Stimulated activated effector memory CD8-positive, alpha-beta T cell treated with anti-CD3 and anti-CD28 coated beads, Interleukin-12 subunit alpha, Interleukin-12 subunit beta, amount 100 ng/mL, for 72 hours (primary cell): ENCODE data around the gene TXNDC2.
A peak's percentile ranks its signal among the peaks of the same experiment; 100 is the strongest.

Source experiments
- ATAC-seq: fragments of 150-1000 bp; cut with Tn5 transposase; 2 replicates; pipeline ENCODE4 v1.10.0; 2021
- DNase-seq, 2 donors: peaks; one replicate each; pipeline ENCODE4 v3.0.0; 2021 to 2022; ENCODE audit warnings: low spot score in 2 of 2
- H3K27ac Mint-ChIP-seq: one replicate; pipeline ENCODE4 v1.8.0; 2022; ENCODE audit warnings: mild to moderate bottlenecking, mixed read lengths
- H3K36me3 Mint-ChIP-seq: one replicate; pipeline ENCODE4 v1.8.0; 2022; ENCODE audit warnings: mild to moderate bottlenecking, mixed read lengths
- H3K4me1 Mint-ChIP-seq: one replicate; pipeline ENCODE4 v1.8.0; 2022; ENCODE audit warnings: mixed read lengths
- H3K4me3 Mint-ChIP-seq: one replicate; pipeline ENCODE4 v1.8.0; 2022; ENCODE audit warnings: mild to moderate bottlenecking, mixed read lengths
- H3K9me3 Mint-ChIP-seq: one replicate; pipeline ENCODE4 v1.8.0; 2022; ENCODE audit warnings: mixed read lengths

TXNDC2 gene

GRCh38 chr18:9885170-9886004 lies at the start of gene TXNDC2:
Gene TXNDC2, plus strand, starts transcription at chr18:9885973. Its CDS starts 708 bp downstream, at chr18:9886681.
- H3K4me3 Mint-ChIP-seq: no peak within 1 kb of the TSS
- H3K4me1 Mint-ChIP-seq: peaks cover 4% of the 10 kb centered on the region
- no peaks in the 10 kb centered on the region for H3K9me3 Mint-ChIP-seq
- no peaks in the 10 kb centered on the region for H3K36me3 Mint-ChIP-seq
- peak; percentile 84 for ATAC-seq
- no peak for DNase-seq
- H3K27ac Mint-ChIP-seq: no peak within 1 kb of the TSS

GRCh38 chr18:9838144-9838877 lies 47.5 kb upstream of the TXNDC2 start:
- ATAC-seq: no peak
- Mint-ChIP-seq H3K9me3 (no peaks in the 10 kb centered on the region), H3K4me3 (no peak overlapping the region), H3K36me3 (no peaks in the 10 kb centered on the region), H3K4me1 (no peaks in the 10 kb centered on the region), H3K27ac (no peak overlapping the region)
- DNase-seq: no peak

- Mint-ChIP-seq H3K9me3 (no peaks in the 10 kb centered on the region), H3K4me3 (no peak overlapping the region), H3K4me1 (no peaks in the 10 kb centered on the region), H3K27ac (no peak overlapping the region), H3K36me3 (no peaks in the 10 kb centered on the region)
- no peak for DNase-seq
- no peak for ATAC-seq
These were observed 46.6 kb upstream of the TXNDC2 start for GRCh38 chr18:9839211-9839610.

GRCh38 chr18:9839853-9840252 lies 45.9 kb upstream of the TXNDC2 start:
- DNase-seq: no peak

GRCh38 chr18:9841752-9842151 lies 44.0 kb upstream of the TXNDC2 start:
- no peak for ATAC-seq
- Mint-ChIP-seq H3K27ac (no peak overlapping the region), H3K36me3 (no peaks in the 10 kb centered on the region), H3K4me3 (no peak overlapping the region), H3K9me3 (no peaks in the 10 kb centered on the region), H3K4me1 (no peaks in the 10 kb centered on the region)
- no peak for DNase-seq

More at GRCh38 chr18:9839853-9840252, 45.9 kb upstream of the TXNDC2 start:
- Mint-ChIP-seq H3K4me3 (no peak overlapping the region), H3K9me3 (no peaks in the 10 kb centered on the region), H3K36me3 (no peaks in the 10 kb centered on the region), H3K27ac (no peak overlapping the region), H3K4me1 (no peaks in the 10 kb centered on the region)
- ATAC-seq: no peak

GRCh38 chr18:9842448-9842847 lies 43.3 kb upstream of the TXNDC2 start:
- peak in 1 of 2 donors; percentile 22 for DNase-seq
- H3K4me1 Mint-ChIP-seq: no peaks in the 10 kb centered on the region
- H3K36me3 Mint-ChIP-seq: no peaks in the 10 kb centered on the region
- no peaks in the 10 kb centered on the region for H3K9me3 Mint-ChIP-seq
- no peak overlapping the region for H3K4me3 Mint-ChIP-seq
- ATAC-seq: no peak
- no peak overlapping the region for H3K27ac Mint-ChIP-seq

- no peak overlapping the region for H3K27ac Mint-ChIP-seq
- no peaks in the 10 kb centered on the region for H3K9me3 Mint-ChIP-seq
- no peaks in the 10 kb centered on the region for H3K4me1 Mint-ChIP-seq
- DNase-seq (no peak), ATAC-seq (no peak)
- no peak overlapping the region for H3K4me3 Mint-ChIP-seq
- H3K36me3 Mint-ChIP-seq: no peaks in the 10 kb centered on the region
These were observed 40.5 kb upstream of the TXNDC2 start for GRCh38 chr18:9845256-9845655.

- Mint-ChIP-seq H3K27ac (no peak overlapping the region), H3K4me1 (no peaks in the 10 kb centered on the region), H3K4me3 (no peak overlapping the region), H3K9me3 (no peaks in the 10 kb centered on the region), H3K36me3 (no peaks in the 10 kb centered on the region)
- DNase-seq: no peak
- ATAC-seq: no peak
These were observed 39.4 kb upstream of the TXNDC2 start for GRCh38 chr18:9846162-9846925.

- Mint-ChIP-seq H3K4me3 (no peak overlapping the region), H3K36me3 (no peaks in the 10 kb centered on the region), H3K4me1 (no peaks in the 10 kb centered on the region), H3K9me3 (no peaks in the 10 kb centered on the region), H3K27ac (no peak overlapping the region)
- ATAC-seq: no peak
- DNase-seq: no peak
These were observed 37.4 kb upstream of the TXNDC2 start for GRCh38 chr18:9848170-9848879.

GRCh38 chr18:9849407-9850283 lies 36.1 kb upstream of the TXNDC2 start:
- Mint-ChIP-seq H3K27ac (no peak overlapping the region), H3K4me3 (no peak overlapping the region), H3K36me3 (no peaks in the 10 kb centered on the region), H3K4me1 (no peaks in the 10 kb centered on the region), H3K9me3 (no peaks in the 10 kb centered on the region)
- DNase-seq: no peak
- no peak for ATAC-seq

GRCh38 chr18:9850309-9850708 lies 35.5 kb upstream of the TXNDC2 start:
- Mint-ChIP-seq H3K4me1 (no peaks in the 10 kb centered on the region), H3K4me3 (no peak overlapping the region), H3K9me3 (no peaks in the 10 kb centered on the region), H3K27ac (no peak overlapping the region), H3K36me3 (no peaks in the 10 kb centered on the region)
- DNase-seq: no peak
- ATAC-seq: no peak

- no peak overlapping the region for H3K4me3 Mint-ChIP-seq
- DNase-seq: no peak
- no peaks in the 10 kb centered on the region for H3K36me3 Mint-ChIP-seq
- no peaks in the 10 kb centered on the region for H3K4me1 Mint-ChIP-seq
- no peaks in the 10 kb centered on the region for H3K9me3 Mint-ChIP-seq
- ATAC-seq: no peak
- H3K27ac Mint-ChIP-seq: no peak overlapping the region
These were observed 34.3 kb upstream of the TXNDC2 start for GRCh38 chr18:9851511-9851910.

GRCh38 chr18:9852266-9853081 lies 33.3 kb upstream of the TXNDC2 start:
- H3K27ac Mint-ChIP-seq: no peak overlapping the region
- no peak for ATAC-seq

More at GRCh38 chr18:9852266-9853081, 33.3 kb upstream of the TXNDC2 start:
- no peak overlapping the region for H3K4me3 Mint-ChIP-seq
- DNase-seq: no peak
- no peaks in the 10 kb centered on the region for H3K4me1 Mint-ChIP-seq
- no peaks in the 10 kb centered on the region for H3K36me3 Mint-ChIP-seq
- H3K9me3 Mint-ChIP-seq: no peaks in the 10 kb centered on the region
